GM23338 (cell line): Measurements from ENCODE around the gene COX5B. TPM values are rescaled to one million over a fixed set of nuclear protein-coding genes. Genes with fewer than 3 reads are reported as not detected.

Source experiments
- ATAC-seq: fragments of 200-7000 bp; cut with Tn5 transposase; 3 replicates; pipeline ENCODE4 v1.9.1; 2020
- DNase-seq: peaks from one replicate; pipeline ENCODE4 v3.0.0-alpha.2; 2015; ENCODE audit warnings: low spot score
- H2AFZ ChIP-seq: fragments of 200-600 bp; sonication (generic); 2 replicates; pipeline ENCODE4 v1.8.0; 2016; ENCODE audit warnings: antibody characterized with exemption, mild to moderate bottlenecking, moderate library complexity
- H3F3A ChIP-seq: fragments of 200-600 bp; sonication (generic); replicated peaks from 2 replicates; pipeline ENCODE4 v1.8.0; 2017; ENCODE audit warnings: antibody characterized with exemption, mixed run types, low read depth
- H3K27ac ChIP-seq: fragments of 200-600 bp; sonication (generic); 2 replicates; pipeline ENCODE4 v1.6.1; 2016; ENCODE audit warnings: low read depth
- H3K27me3 ChIP-seq: fragments of 200-600 bp; sonication (generic); 2 replicates; pipeline ENCODE4 v1.8.0; 2016; ENCODE audit warnings: mild to moderate bottlenecking, mixed run types, moderate library complexity; ENCODE audit not compliant: insufficient read depth
- H3K36me3 ChIP-seq: fragments of 200-600 bp; sonication (generic); 2 replicates; pipeline ENCODE4 v1.8.0; 2016; ENCODE audit warnings: mild to moderate bottlenecking; ENCODE audit not compliant: insufficient read depth
- H3K4me1 ChIP-seq: fragments of 200-600 bp; sonication (generic); 2 replicates; pipeline ENCODE4 v1.8.0; 2016; ENCODE audit warnings: mild to moderate bottlenecking, moderate library complexity; ENCODE audit not compliant: insufficient read depth
- H3K4me2 ChIP-seq: fragments of 200-600 bp; sonication (generic); 2 replicates; pipeline ENCODE4 v1.7.1; 2017; ENCODE audit warnings: mixed run types
- H3K4me3 ChIP-seq: fragments of 200-600 bp; sonication (generic); 2 replicates; pipeline ENCODE4 v1.6.1; 2016; ENCODE audit warnings: mixed run types
- H3K79me2 ChIP-seq: fragments of 200-600 bp; sonication (generic); replicated peaks from 2 replicates; pipeline ENCODE4 v1.8.0; 2017; ENCODE audit warnings: mild to moderate bottlenecking; ENCODE audit not compliant: insufficient read depth
- H3K9me2 ChIP-seq: fragments of 200-600 bp; sonication (generic); 2 replicates; pipeline ENCODE4 v1.8.0; 2017; ENCODE audit not compliant: insufficient read depth
- H4K20me1 ChIP-seq: fragments of 200-600 bp; sonication (generic); replicated peaks from 2 replicates; pipeline ENCODE4 v1.8.0; 2017; ENCODE audit warnings: mild to moderate bottlenecking; ENCODE audit not compliant: insufficient read depth
- H3K27ac Mint-ChIP-seq: 2 replicates; pipeline ENCODE4 v1.8.0; 2020; ENCODE audit warnings: inconsistent platforms, mild to moderate bottlenecking, moderate library complexity, mixed read lengths
- H3K27me3 Mint-ChIP-seq: 3 replicates; pipeline ENCODE4 v1.8.0; 2022; ENCODE audit warnings: low read depth, mild to moderate bottlenecking, moderate library complexity, mixed read lengths, inconsistent platforms; ENCODE audit not compliant: insufficient read depth, poor library complexity
- H3K36me3 Mint-ChIP-seq: 3 replicates; pipeline ENCODE4 v1.8.0; 2021; ENCODE audit warnings: low read depth, mild to moderate bottlenecking, inconsistent platforms, moderate library complexity, mixed read lengths
- H3K4me1 Mint-ChIP-seq: 3 replicates; pipeline ENCODE4 v1.8.0; 2020; ENCODE audit warnings: mild to moderate bottlenecking, inconsistent platforms, mixed read lengths
- H3K4me3 Mint-ChIP-seq: 3 replicates; pipeline ENCODE4 v1.8.0; 2021; ENCODE audit warnings: moderate library complexity, mild to moderate bottlenecking, inconsistent platforms, mixed read lengths
- H3K9me3 Mint-ChIP-seq: 3 replicates; pipeline ENCODE4 v1.8.0; 2020; ENCODE audit warnings: moderate library complexity, mild to moderate bottlenecking, inconsistent platforms, mixed read lengths
- CREB1 ChIP-seq: fragments of 250-450 bp; sonication (Bioruptor Pico); IDR thresholded peaks from 2 replicates; pipeline ENCODE4 v1.5.0; 2020; ENCODE audit warnings: low read depth, mild to moderate bottlenecking, moderate library complexity
- EZH2phosphoT487 ChIP-seq: fragments of 200-600 bp; sonication (generic); IDR thresholded peaks from one replicate; pipeline ENCODE4 v1.8.1; 2018; ENCODE audit warnings: antibody characterized with exemption; ENCODE audit not compliant: unreplicated experiment
- JUNB ChIP-seq: IDR thresholded peaks from one replicate; pipeline ENCODE4 v1.6.1; 2016; ENCODE audit warnings: antibody characterized with exemption; ENCODE audit not compliant: unreplicated experiment
- NANOG ChIP-seq: IDR thresholded peaks from 2 replicates; pipeline ENCODE4 v1.6.1; 2016; ENCODE audit warnings: antibody characterized with exemption, borderline replicate concordance
- STAT1 ChIP-seq: IDR thresholded peaks from one replicate; pipeline ENCODE4 v1.6.1; 2016; ENCODE audit warnings: antibody characterized with exemption; ENCODE audit not compliant: unreplicated experiment
- ZNF114 ChIP-seq: fragments of 250-450 bp; sonication (Bioruptor Pico); IDR thresholded peaks from 2 replicates; pipeline ENCODE4 v1.5.0; 2020; ENCODE audit warnings: mild to moderate bottlenecking, moderate library complexity
- polyA plus RNA-seq: library from polyadenylated mRNA; unstranded; fragments of >200 nt; fragmentation: Nextera tagmentation; extraction: Ambion mirVana; gene quantifications from 2 replicates; pipeline ENCODE4 v1.2.1, GENCODE V29; 2016
- total RNA-seq: library from RNA; depleted of rRNA; stranded (reverse); fragments of >200 nt; shearing (Covaris generic); gene quantifications from 2 replicates; pipeline ENCODE4 v1.2.3, GENCODE V29; 2014
- TF ChIP-seq, protein P1 (sequence below), 2 experiments: fragments of 200-600 bp in 1 of 2; sonication (generic) in 1 of 2; conservative IDR thresholded peaks; 2 replicates each; pipeline versions ENCODE4 v1.5.1 to v1.6.1; 2016 to 2017; ENCODE audit warnings: antibody characterized with exemption in 2 of 2, low read depth in 2 of 2, mild to moderate bottlenecking in 2 of 2, moderate library complexity in 1 of 2
- TF ChIP-seq, protein P2 (sequence below): IDR thresholded peaks from 2 replicates; pipeline ENCODE4 v1.6.1; 2016; ENCODE audit warnings: antibody characterized with exemption
- TF ChIP-seq, protein P3 (sequence below): fragments of 250-450 bp; sonication (Bioruptor Pico); IDR thresholded peaks from 2 replicates; pipeline ENCODE4 v1.5.0; 2020; ENCODE audit warnings: mild to moderate bottlenecking, moderate library complexity

Gene COX5B
- total and polyA plus RNA-seq, 2 experiments from 2014 or later, result 260 to 666 TPM

DNA sequence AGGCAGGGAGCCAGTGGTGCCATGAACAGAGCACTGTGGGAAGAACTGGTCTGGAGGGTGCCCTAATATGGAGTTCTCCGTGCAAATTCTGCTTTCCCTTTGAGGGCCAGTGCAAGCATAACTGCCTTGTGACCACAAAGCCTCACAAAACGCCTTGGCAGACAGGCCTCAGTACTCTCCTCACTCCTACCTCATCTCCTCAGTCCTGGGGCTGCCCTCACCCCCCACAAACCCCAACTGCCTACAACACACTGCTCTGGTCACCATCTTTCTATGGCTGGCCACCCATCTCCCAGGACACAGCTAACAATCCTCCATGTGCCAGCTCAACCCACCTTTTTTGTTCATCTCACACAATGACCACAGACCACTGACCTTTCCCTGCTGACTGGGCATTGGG lies 8.9 kb downstream of the COX5B start:
- no peak overlapping the region for H3K4me3 ChIP-seq
- no peaks in the 10 kb centered on the region for H3K27me3 ChIP-seq
- Mint-ChIP-seq H3K27ac (no peak overlapping the region; the same call in 1 of the 2 replicates), H3K4me1 (no peaks in the 10 kb centered on the region), H3K9me3 (peaks cover 20% of the 10 kb centered on the region), H3K27me3 (no peaks in the 10 kb centered on the region), H3K36me3 (peaks cover 63% of the 10 kb centered on the region), H3K4me3 (no peak overlapping the region)
- ATAC-seq (no peak), DNase-seq (no peak)
- H2AFZ ChIP-seq, result no peak overlapping the region
- 0 out of 2 replicates have a peak, but pooled peaks cover 3% of the 10 kb centered on the region for H3F3A ChIP-seq
- no peaks in the 10 kb centered on the region for H3K9me2 ChIP-seq
- H4K20me1 ChIP-seq, result no peaks in the 10 kb centered on the region
- H3K27ac ChIP-seq, result no peak overlapping the region
- no peaks in the 10 kb centered on the region for H3K36me3 ChIP-seq
- no peaks in the 10 kb centered on the region for H3K79me2 ChIP-seq
- no peaks in the 10 kb centered on the region for H3K4me1 ChIP-seq
- no peak for TF ChIP-seq EZH2phosphoT487
- TF ChIP-seq CREB1 (CRISPR knock-in tag), result no peak
- TF ChIP-seq, protein P1, sequence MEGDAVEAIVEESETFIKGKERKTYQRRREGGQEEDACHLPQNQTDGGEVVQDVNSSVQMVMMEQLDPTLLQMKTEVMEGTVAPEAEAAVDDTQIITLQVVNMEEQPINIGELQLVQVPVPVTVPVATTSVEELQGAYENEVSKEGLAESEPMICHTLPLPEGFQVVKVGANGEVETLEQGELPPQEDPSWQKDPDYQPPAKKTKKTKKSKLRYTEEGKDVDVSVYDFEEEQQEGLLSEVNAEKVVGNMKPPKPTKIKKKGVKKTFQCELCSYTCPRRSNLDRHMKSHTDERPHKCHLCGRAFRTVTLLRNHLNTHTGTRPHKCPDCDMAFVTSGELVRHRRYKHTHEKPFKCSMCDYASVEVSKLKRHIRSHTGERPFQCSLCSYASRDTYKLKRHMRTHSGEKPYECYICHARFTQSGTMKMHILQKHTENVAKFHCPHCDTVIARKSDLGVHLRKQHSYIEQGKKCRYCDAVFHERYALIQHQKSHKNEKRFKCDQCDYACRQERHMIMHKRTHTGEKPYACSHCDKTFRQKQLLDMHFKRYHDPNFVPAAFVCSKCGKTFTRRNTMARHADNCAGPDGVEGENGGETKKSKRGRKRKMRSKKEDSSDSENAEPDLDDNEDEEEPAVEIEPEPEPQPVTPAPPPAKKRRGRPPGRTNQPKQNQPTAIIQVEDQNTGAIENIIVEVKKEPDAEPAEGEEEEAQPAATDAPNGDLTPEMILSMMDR (conservative IDR thresholded peaks at IDR 0.05; ENCODE audit: low read depth in 2 of 2), result no peak
- TF ChIP-seq NANOG, result no peak
- TF ChIP-seq ZNF114, result no peak
- TF ChIP-seq, protein P2, sequence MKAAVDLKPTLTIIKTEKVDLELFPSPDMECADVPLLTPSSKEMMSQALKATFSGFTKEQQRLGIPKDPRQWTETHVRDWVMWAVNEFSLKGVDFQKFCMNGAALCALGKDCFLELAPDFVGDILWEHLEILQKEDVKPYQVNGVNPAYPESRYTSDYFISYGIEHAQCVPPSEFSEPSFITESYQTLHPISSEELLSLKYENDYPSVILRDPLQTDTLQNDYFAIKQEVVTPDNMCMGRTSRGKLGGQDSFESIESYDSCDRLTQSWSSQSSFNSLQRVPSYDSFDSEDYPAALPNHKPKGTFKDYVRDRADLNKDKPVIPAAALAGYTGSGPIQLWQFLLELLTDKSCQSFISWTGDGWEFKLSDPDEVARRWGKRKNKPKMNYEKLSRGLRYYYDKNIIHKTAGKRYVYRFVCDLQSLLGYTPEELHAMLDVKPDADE, result no peak
- no peak overlapping the region for H3K4me2 ChIP-seq

DNA sequence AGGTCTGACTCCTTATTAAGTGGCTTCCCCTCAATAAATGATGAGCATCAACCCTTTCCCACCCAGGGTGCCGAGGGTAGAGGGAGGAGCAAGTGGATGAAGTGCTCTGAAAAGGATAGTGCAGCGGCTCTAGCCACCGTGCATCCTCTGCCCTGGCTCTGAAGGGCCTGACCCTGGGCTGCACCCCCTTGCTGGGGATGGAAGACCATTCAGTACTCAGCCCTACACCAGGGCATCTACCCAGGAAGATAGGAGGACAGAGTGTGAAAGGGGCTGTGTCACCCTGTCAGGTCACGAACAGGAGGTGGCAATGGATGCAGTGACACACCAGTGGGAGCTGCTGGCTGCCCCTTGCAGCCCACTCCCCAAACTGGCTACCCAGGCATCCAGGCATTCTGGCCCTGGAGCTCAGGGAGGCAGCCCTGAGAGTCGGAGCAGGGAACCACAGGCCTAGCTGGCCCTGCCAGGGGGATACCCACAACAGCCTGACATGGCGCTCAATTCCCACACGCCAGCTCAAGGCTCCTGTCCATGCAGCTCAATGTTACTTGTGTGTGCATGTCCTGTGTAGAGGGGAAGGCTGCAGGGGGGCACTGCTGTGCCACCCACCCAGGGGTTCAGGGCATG lies 10.4 kb downstream of the COX5B start:
- no peaks in the 10 kb centered on the region for H3K36me3 ChIP-seq
- H3K4me1 Mint-ChIP-seq, result peaks cover under 1% of the 10 kb centered on the region; the same call in 2 of the 3 replicates
- no peaks in the 10 kb centered on the region for H3K27me3 ChIP-seq
- H2AFZ ChIP-seq, result no peak overlapping the region
- H3K4me3 ChIP-seq, result no peak overlapping the region
- no peak overlapping the region for H3K4me2 ChIP-seq
- H4K20me1 ChIP-seq, result no peaks in the 10 kb centered on the region
- H3F3A ChIP-seq, result 0 out of 2 replicates have a peak, but pooled peaks cover 3% of the 10 kb centered on the region
- peaks cover 55% of the 10 kb centered on the region for H3K36me3 Mint-ChIP-seq
- H3K79me2 ChIP-seq, result peaks cover 3% of the 10 kb centered on the region
- no peak overlapping the region for H3K27ac ChIP-seq
- no peak overlapping the region for H3K27ac Mint-ChIP-seq
- ATAC-seq (no peak), DNase-seq (no peak)
- peaks cover under 1% of the 10 kb centered on the region for H3K27me3 Mint-ChIP-seq
- H3K4me3 Mint-ChIP-seq, result no peak overlapping the region
- no peaks in the 10 kb centered on the region for H3K9me2 ChIP-seq
- H3K9me3 Mint-ChIP-seq, result peaks cover 20% of the 10 kb centered on the region
- H3K4me1 ChIP-seq, result no peaks in the 10 kb centered on the region
- TF ChIP-seq ZNF114 (no peak), CREB1 (CRISPR knock-in tag) (no peak), NANOG (no peak), JUNB (no peak), EZH2phosphoT487 (no peak), STAT1 (no peak)
- TF ChIP-seq, protein P3, sequence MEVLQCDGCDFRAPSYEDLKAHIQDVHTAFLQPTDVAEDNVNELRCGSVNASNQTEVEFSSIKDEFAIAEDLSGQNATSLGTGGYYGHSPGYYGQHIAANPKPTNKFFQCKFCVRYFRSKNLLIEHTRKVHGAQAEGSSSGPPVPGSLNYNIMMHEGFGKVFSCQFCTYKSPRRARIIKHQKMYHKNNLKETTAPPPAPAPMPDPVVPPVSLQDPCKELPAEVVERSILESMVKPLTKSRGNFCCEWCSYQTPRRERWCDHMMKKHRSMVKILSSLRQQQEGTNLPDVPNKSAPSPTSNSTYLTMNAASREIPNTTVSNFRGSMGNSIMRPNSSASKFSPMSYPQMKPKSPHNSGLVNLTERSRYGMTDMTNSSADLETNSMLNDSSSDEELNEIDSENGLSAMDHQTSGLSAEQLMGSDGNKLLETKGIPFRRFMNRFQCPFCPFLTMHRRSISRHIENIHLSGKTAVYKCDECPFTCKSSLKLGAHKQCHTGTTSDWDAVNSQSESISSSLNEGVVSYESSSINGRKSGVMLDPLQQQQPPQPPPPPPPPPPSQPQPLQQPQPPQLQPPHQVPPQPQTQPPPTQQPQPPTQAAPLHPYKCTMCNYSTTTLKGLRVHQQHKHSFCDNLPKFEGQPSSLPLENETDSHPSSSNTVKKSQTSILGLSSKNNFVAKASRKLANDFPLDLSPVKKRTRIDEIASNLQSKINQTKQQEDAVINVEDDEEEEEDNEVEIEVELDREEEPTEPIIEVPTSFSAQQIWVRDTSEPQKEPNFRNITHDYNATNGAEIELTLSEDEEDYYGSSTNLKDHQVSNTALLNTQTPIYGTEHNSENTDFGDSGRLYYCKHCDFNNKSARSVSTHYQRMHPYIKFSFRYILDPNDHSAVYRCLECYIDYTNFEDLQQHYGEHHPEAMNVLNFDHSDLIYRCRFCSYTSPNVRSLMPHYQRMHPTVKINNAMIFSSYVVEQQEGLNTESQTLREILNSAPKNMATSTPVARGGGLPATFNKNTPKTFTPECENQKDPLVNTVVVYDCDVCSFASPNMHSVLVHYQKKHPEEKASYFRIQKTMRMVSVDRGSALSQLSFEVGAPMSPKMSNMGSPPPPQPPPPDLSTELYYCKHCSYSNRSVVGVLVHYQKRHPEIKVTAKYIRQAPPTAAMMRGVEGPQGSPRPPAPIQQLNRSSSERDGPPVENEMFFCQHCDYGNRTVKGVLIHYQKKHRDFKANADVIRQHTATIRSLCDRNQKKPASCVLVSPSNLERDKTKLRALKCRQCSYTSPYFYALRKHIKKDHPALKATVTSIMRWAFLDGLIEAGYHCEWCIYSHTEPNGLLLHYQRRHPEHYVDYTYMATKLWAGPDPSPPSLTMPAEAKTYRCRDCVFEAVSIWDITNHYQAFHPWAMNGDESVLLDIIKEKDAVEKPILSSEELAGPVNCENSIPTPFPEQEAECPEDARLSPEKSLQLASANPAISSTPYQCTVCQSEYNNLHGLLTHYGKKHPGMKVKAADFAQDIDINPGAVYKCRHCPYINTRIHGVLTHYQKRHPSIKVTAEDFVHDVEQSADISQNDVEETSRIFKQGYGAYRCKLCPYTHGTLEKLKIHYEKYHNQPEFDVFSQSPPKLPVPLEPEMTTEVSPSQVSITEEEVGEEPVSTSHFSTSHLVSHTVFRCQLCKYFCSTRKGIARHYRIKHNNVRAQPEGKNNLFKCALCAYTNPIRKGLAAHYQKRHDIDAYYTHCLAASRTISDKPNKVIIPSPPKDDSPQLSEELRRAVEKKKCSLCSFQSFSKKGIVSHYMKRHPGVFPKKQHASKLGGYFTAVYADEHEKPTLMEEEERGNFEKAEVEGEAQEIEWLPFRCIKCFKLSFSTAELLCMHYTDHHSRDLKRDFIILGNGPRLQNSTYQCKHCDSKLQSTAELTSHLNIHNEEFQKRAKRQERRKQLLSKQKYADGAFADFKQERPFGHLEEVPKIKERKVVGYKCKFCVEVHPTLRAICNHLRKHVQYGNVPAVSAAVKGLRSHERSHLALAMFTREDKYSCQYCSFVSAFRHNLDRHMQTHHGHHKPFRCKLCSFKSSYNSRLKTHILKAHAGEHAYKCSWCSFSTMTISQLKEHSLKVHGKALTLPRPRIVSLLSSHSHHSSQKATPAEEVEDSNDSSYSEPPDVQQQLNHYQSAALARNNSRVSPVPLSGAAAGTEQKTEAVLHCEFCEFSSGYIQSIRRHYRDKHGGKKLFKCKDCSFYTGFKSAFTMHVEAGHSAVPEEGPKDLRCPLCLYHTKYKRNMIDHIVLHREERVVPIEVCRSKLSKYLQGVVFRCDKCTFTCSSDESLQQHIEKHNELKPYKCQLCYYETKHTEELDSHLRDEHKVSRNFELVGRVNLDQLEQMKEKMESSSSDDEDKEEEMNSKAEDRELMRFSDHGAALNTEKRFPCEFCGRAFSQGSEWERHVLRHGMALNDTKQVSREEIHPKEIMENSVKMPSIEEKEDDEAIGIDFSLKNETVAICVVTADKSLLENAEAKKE (CRISPR knock-in tag), result no peak
- TF ChIP-seq, protein P1 (conservative IDR thresholded peaks at IDR 0.05; ENCODE audit: low read depth in 2 of 2), result no peak
